Measurements from ENCODE around the gene FYB1.

Gene FYB1

GRCh38 chr5:39175273-39175955 is 43.9 kb downstream of the FYB1 start:
- Mint-ChIP-seq H3K36me3 (ENCODE audit: low read depth) (peaks cover 32% of the 10 kb centered on the region), H3K4me1 (ENCODE audit: low read depth) (peaks cover 98% of the 10 kb centered on the region), H3K9me3 (peaks cover 14% of the 10 kb centered on the region), H3K27me3 (no peaks in the 10 kb centered on the region), H3K4me3 (peak overlapping the region; percentile 73), H3K27ac (peak overlapping the region; percentile 94)
- DNase-seq: no peak

GRCh38 chr5:39173069-39173468 is 46.3 kb downstream of the FYB1 start:
- Mint-ChIP-seq H3K36me3 (ENCODE audit: low read depth) (peaks cover 47% of the 10 kb centered on the region), H3K27me3 (no peaks in the 10 kb centered on the region), H3K27ac (peak overlapping the region; percentile 94), H3K9me3 (peaks cover 14% of the 10 kb centered on the region), H3K4me3 (no peak overlapping the region), H3K4me1 (ENCODE audit: low read depth) (peaks cover 97% of the 10 kb centered on the region)
- no peak for DNase-seq

GRCh38 chr5:39172593-39172992 is 46.8 kb downstream of the FYB1 start:
- H3K4me3 Mint-ChIP-seq: no peak overlapping the region
- H3K9me3 Mint-ChIP-seq: peaks cover 14% of the 10 kb centered on the region
- DNase-seq: no peak
- H3K36me3 Mint-ChIP-seq (ENCODE audit: low read depth): peaks cover 49% of the 10 kb centered on the region
- H3K4me1 Mint-ChIP-seq (ENCODE audit: low read depth): peaks cover 97% of the 10 kb centered on the region
- H3K27me3 Mint-ChIP-seq: no peaks in the 10 kb centered on the region
- H3K27ac Mint-ChIP-seq: peak overlapping the region; percentile 94

GRCh38 chr5:39171647-39172046 is 47.7 kb downstream of the FYB1 start:
- H3K27me3 Mint-ChIP-seq: no peaks in the 10 kb centered on the region
- H3K4me3 Mint-ChIP-seq: no peak overlapping the region
- H3K9me3 Mint-ChIP-seq: peaks cover 14% of the 10 kb centered on the region
- H3K4me1 Mint-ChIP-seq (ENCODE audit: low read depth): peaks cover 97% of the 10 kb centered on the region
- DNase-seq: no peak
- peak overlapping the region; percentile 89 for H3K27ac Mint-ChIP-seq
- H3K36me3 Mint-ChIP-seq (ENCODE audit: low read depth): peaks cover 49% of the 10 kb centered on the region

- peak overlapping the region; percentile 89 for H3K27ac Mint-ChIP-seq
- peaks cover 14% of the 10 kb centered on the region for H3K9me3 Mint-ChIP-seq
- DNase-seq: no peak
- peaks cover 97% of the 10 kb centered on the region for H3K4me1 Mint-ChIP-seq (ENCODE audit: low read depth)
- peak overlapping the region; percentile 60 for H3K4me3 Mint-ChIP-seq
- no peaks in the 10 kb centered on the region for H3K27me3 Mint-ChIP-seq
- peaks cover 51% of the 10 kb centered on the region for H3K36me3 Mint-ChIP-seq (ENCODE audit: low read depth)
Observed at GRCh38 chr5:39169081-39169480, 50.3 kb downstream of the FYB1 start.

- DNase-seq: no peak
- Mint-ChIP-seq H3K36me3 (ENCODE audit: low read depth) (peaks cover 40% of the 10 kb centered on the region), H3K9me3 (peaks cover 5% of the 10 kb centered on the region), H3K27me3 (no peaks in the 10 kb centered on the region), H3K27ac (peak overlapping the region; percentile 88), H3K4me1 (ENCODE audit: low read depth) (peaks cover 97% of the 10 kb centered on the region), H3K4me3 (peak overlapping the region; percentile 62)
Observed at GRCh38 chr5:39167972-39168342, 51.4 kb downstream of the FYB1 start.

GRCh38 chr5:39167141-39167971 is 52.0 kb downstream of the FYB1 start:
- H3K4me1 Mint-ChIP-seq (ENCODE audit: low read depth): peaks cover 94% of the 10 kb centered on the region
- peak overlapping the region; percentile 62 for H3K4me3 Mint-ChIP-seq
- H3K27me3 Mint-ChIP-seq: no peaks in the 10 kb centered on the region
- DNase-seq: no peak
- peak overlapping the region; percentile 88 for H3K27ac Mint-ChIP-seq
- H3K36me3 Mint-ChIP-seq (ENCODE audit: low read depth): peaks cover 34% of the 10 kb centered on the region
- no peaks in the 10 kb centered on the region for H3K9me3 Mint-ChIP-seq

- H3K27ac Mint-ChIP-seq: peak overlapping the region; percentile 98
- H3K4me3 Mint-ChIP-seq: peak overlapping the region; percentile 69
- H3K36me3 Mint-ChIP-seq (ENCODE audit: low read depth): peaks cover 26% of the 10 kb centered on the region
- H3K9me3 Mint-ChIP-seq: no peaks in the 10 kb centered on the region
- no peaks in the 10 kb centered on the region for H3K27me3 Mint-ChIP-seq
- DNase-seq: no peak
- H3K4me1 Mint-ChIP-seq (ENCODE audit: low read depth): peaks cover 91% of the 10 kb centered on the region
Observed at GRCh38 chr5:39164529-39165402, 54.6 kb downstream of the FYB1 start.

GRCh38 chr5:39164016-39164415 is 55.3 kb downstream of the FYB1 start:
- Mint-ChIP-seq H3K36me3 (ENCODE audit: low read depth) (peaks cover 18% of the 10 kb centered on the region), H3K27ac (peak overlapping the region; percentile 98), H3K27me3 (no peaks in the 10 kb centered on the region), H3K4me3 (peak overlapping the region; percentile 69), H3K4me1 (ENCODE audit: low read depth) (peaks cover 90% of the 10 kb centered on the region), H3K9me3 (no peaks in the 10 kb centered on the region)
- DNase-seq: peak; percentile 57

- H3K27ac Mint-ChIP-seq: peak overlapping the region; percentile 98
- H3K4me3 Mint-ChIP-seq: peak overlapping the region; percentile 68
- H3K4me1 Mint-ChIP-seq (ENCODE audit: low read depth): peaks cover 88% of the 10 kb centered on the region
- H3K27me3 Mint-ChIP-seq: no peaks in the 10 kb centered on the region
- no peak for DNase-seq
- peaks cover 14% of the 10 kb centered on the region for H3K36me3 Mint-ChIP-seq (ENCODE audit: low read depth)
- H3K9me3 Mint-ChIP-seq: no peaks in the 10 kb centered on the region
Observed at GRCh38 chr5:39161578-39161977, 57.8 kb downstream of the FYB1 start.

GRCh38 chr5:39160576-39161213 is 58.7 kb downstream of the FYB1 start:
- no peak for DNase-seq
- Mint-ChIP-seq H3K4me3 (peak overlapping the region; percentile 11), H3K36me3 (ENCODE audit: low read depth) (peaks cover 8% of the 10 kb centered on the region), H3K4me1 (ENCODE audit: low read depth) (peaks cover 88% of the 10 kb centered on the region), H3K9me3 (no peaks in the 10 kb centered on the region), H3K27ac (peak overlapping the region; percentile 73), H3K27me3 (no peaks in the 10 kb centered on the region)

- H3K36me3 Mint-ChIP-seq (ENCODE audit: low read depth): peaks cover 1% of the 10 kb centered on the region
- no peaks in the 10 kb centered on the region for H3K9me3 Mint-ChIP-seq
- no peaks in the 10 kb centered on the region for H3K27me3 Mint-ChIP-seq
- peak overlapping the region; percentile 35 for H3K4me3 Mint-ChIP-seq
- peaks cover 88% of the 10 kb centered on the region for H3K4me1 Mint-ChIP-seq (ENCODE audit: low read depth)
- DNase-seq: no peak
- peak overlapping the region; percentile 66 for H3K27ac Mint-ChIP-seq
Observed at GRCh38 chr5:39159811-39160490, 59.4 kb downstream of the FYB1 start.

- Mint-ChIP-seq H3K9me3 (no peaks in the 10 kb centered on the region), H3K4me1 (ENCODE audit: low read depth) (peaks cover 84% of the 10 kb centered on the region)
Observed at GRCh38 chr5:39158786-39159185, 60.6 kb downstream of the FYB1 start.

More at GRCh38 chr5:39158786-39159185, 60.6 kb downstream of the FYB1 start:
- no peak for DNase-seq
- H3K36me3 Mint-ChIP-seq (ENCODE audit: low read depth): no peaks in the 10 kb centered on the region
- H3K4me3 Mint-ChIP-seq: peak overlapping the region; percentile 54
- H3K27ac Mint-ChIP-seq: peak overlapping the region; percentile 92
- no peaks in the 10 kb centered on the region for H3K27me3 Mint-ChIP-seq

All from activated T-cell treated with anti-CD3 and anti-CD28 coated beads, Interleukin-2, amount 50 U/mL, for 24 hours (primary cell).